ENCODE data around the gene RTL1. TPM values are rescaled to one million over a fixed set of nuclear protein-coding genes. Genes with fewer than 3 reads are reported as not detected.

The RTL1 gene
- total RNA-seq, 1 donor from 2014 or later: not detected

- peaks cover 8% of the 10 kb centered on the region for H3K9me3 Mint-ChIP-seq (ENCODE audit: unreplicated experiment)
- DNase-seq (ENCODE audit: extremely low spot score, unreplicated experiment): no peak
- H3K27me3 Mint-ChIP-seq (ENCODE audit: unreplicated experiment): no peaks in the 10 kb centered on the region
- H3K27ac Mint-ChIP-seq (ENCODE audit: unreplicated experiment): no peak overlapping the region
- H3K4me1 Mint-ChIP-seq (ENCODE audit: unreplicated experiment): no peaks in the 10 kb centered on the region
- H3K36me3 Mint-ChIP-seq (ENCODE audit: unreplicated experiment): no peaks in the 10 kb centered on the region
- H3K4me3 Mint-ChIP-seq (ENCODE audit: unreplicated experiment): no peak overlapping the region
- TF ChIP-seq CTCF (IDR thresholded peaks at IDR 0.05): no peak
Measured at GRCh38 chr14:100874411-100875091, 29.0 kb downstream of the RTL1 start.

GRCh38 chr14:100874051-100874410 lies 29.5 kb downstream of the RTL1 start:
- H3K27ac Mint-ChIP-seq (ENCODE audit: unreplicated experiment): no peak overlapping the region
- no peak for TF ChIP-seq CTCF (IDR thresholded peaks at IDR 0.05)
- H3K9me3 Mint-ChIP-seq (ENCODE audit: unreplicated experiment): peaks cover 8% of the 10 kb centered on the region

GRCh38 chr14:100873096-100873482 lies 30.4 kb downstream of the RTL1 start:
- no peaks in the 10 kb centered on the region for H3K27me3 Mint-ChIP-seq (ENCODE audit: unreplicated experiment)
- peaks cover 8% of the 10 kb centered on the region for H3K9me3 Mint-ChIP-seq (ENCODE audit: unreplicated experiment)
- no peaks in the 10 kb centered on the region for H3K4me1 Mint-ChIP-seq (ENCODE audit: unreplicated experiment)
- DNase-seq (ENCODE audit: extremely low spot score, unreplicated experiment): no peak
- H3K36me3 Mint-ChIP-seq (ENCODE audit: unreplicated experiment): no peaks in the 10 kb centered on the region
- H3K27ac Mint-ChIP-seq (ENCODE audit: unreplicated experiment): no peak overlapping the region
- no peak overlapping the region for H3K4me3 Mint-ChIP-seq (ENCODE audit: unreplicated experiment)
- TF ChIP-seq CTCF (IDR thresholded peaks at IDR 0.05): no peak

More at GRCh38 chr14:100874051-100874410, 29.5 kb downstream of the RTL1 start:
- no peak for DNase-seq (ENCODE audit: extremely low spot score, unreplicated experiment)
- Mint-ChIP-seq H3K36me3 (ENCODE audit: unreplicated experiment) (no peaks in the 10 kb centered on the region), H3K4me3 (ENCODE audit: unreplicated experiment) (no peak overlapping the region), H3K4me1 (ENCODE audit: unreplicated experiment) (no peaks in the 10 kb centered on the region), H3K27me3 (ENCODE audit: unreplicated experiment) (no peaks in the 10 kb centered on the region)

- no peaks in the 10 kb centered on the region for H3K36me3 Mint-ChIP-seq (ENCODE audit: unreplicated experiment)
- H3K4me3 Mint-ChIP-seq (ENCODE audit: unreplicated experiment): no peak overlapping the region
Measured at GRCh38 chr14:100872259-100873095, 31.0 kb downstream of the RTL1 start.

More at GRCh38 chr14:100872259-100873095, 31.0 kb downstream of the RTL1 start:
- H3K27ac Mint-ChIP-seq (ENCODE audit: unreplicated experiment): no peak overlapping the region
- DNase-seq (ENCODE audit: extremely low spot score, unreplicated experiment): no peak
- H3K27me3 Mint-ChIP-seq (ENCODE audit: unreplicated experiment): no peaks in the 10 kb centered on the region
- TF ChIP-seq CTCF (IDR thresholded peaks at IDR 0.05): no peak
- H3K4me1 Mint-ChIP-seq (ENCODE audit: unreplicated experiment): no peaks in the 10 kb centered on the region
- H3K9me3 Mint-ChIP-seq (ENCODE audit: unreplicated experiment): peaks cover 8% of the 10 kb centered on the region
